ENCODE data around the gene SLC38A7. TPM values are rescaled to one million over a fixed set of nuclear protein-coding genes. Genes with fewer than 3 reads are reported as not detected.

SLC38A7 gene
- total RNA-seq, 1 experiment from 2014 or later: 26.6 TPM

DNA sequence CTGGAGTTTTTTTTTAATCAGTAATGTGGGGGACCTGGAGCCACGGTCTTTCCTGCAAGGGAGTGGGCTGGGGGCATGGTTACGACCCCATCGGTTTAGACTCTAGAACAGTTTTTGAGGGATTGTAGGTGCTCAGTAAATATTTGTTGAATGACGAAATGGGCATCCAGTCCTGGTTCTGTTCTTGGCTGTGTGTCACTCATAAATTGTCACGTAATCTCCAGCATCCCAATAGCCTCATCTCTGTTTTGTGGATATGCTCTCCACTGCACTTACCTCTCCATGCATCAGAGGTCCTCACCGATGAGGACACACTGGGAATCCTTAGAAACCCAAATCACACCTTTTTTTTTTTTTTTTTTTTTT is 497 bp upstream of the SLC38A7 start:
- Mint-ChIP-seq H3K9me3 (no peaks in the 10 kb centered on the region), H3K4me3 (peak overlapping the region; percentile 93 to 95), H3K27ac (no peak overlapping the region; a peak in 1 of 7 replicates), H3K4me1 (peaks cover 11 to 13% of the 10 kb centered on the region in 2 experiments), H3K27me3 (ENCODE audit: low read depth) (peaks cover 9% of the 10 kb centered on the region), H3K36me3 (ENCODE audit: insufficient read depth in 1 of 3, low read depth in 3 of 3) (peaks cover 0 to 11% (median 5%) of the 10 kb centered on the region in 3 experiments; a peak in 4 of 7 replicates)
- Histone ChIP-seq H3K4me2 (ENCODE audit: insufficient read depth, insufficient read length, low read length) (peak overlapping the region; percentile 92), H4K20me1 (ENCODE audit: control insufficient read depth, insufficient read depth, insufficient read length) (no peaks in the 10 kb centered on the region), H3K79me1 (ENCODE audit: insufficient read depth, low read depth, low read length, poor library complexity, severe bottlenecking) (no peaks in the 10 kb centered on the region), H4K5ac (ENCODE audit: insufficient read length, low read depth, low read length) (no peak overlapping the region), H3K79me2 (ENCODE audit: insufficient read depth, low read length) (no peaks in the 10 kb centered on the region), H2BK12ac (ENCODE audit: insufficient read length, low read depth, low read length) (no peak overlapping the region), H3K9ac (ENCODE audit: extremely low read depth, insufficient read length, low read length) (no peak overlapping the region), H3K4ac (ENCODE audit: low read depth, low read length) (no peak overlapping the region), H3K27me3 (ENCODE audit: insufficient read depth, low read length) (no peaks in the 10 kb centered on the region), H3K18ac (ENCODE audit: insufficient read length, low read depth, low read length) (no peak overlapping the region), H3T11ph (ENCODE audit: low read length) (no peak overlapping the region), H3K23ac (ENCODE audit: insufficient read length, low read depth, low read length) (no peak overlapping the region), H3K9me3 (ENCODE audit: control insufficient read depth, low read depth, low read length) (no peaks in the 10 kb centered on the region), H4K8ac (replicated peaks; ENCODE audit: insufficient read length, low read depth, low read length) (no peak overlapping the region), H3K56ac (ENCODE audit: insufficient read length, low read depth, low read length) (no peak overlapping the region), H4K91ac (ENCODE audit: insufficient read length, low read depth, low read length) (no peak overlapping the region), H3K14ac (ENCODE audit: insufficient read depth, low read length) (no peak overlapping the region), H2BK5ac (ENCODE audit: insufficient read length, low read length) (no peak overlapping the region), H2BK20ac (ENCODE audit: low read depth, low read length, poor library complexity, severe bottlenecking) (no peak overlapping the region), H3K4me1 (ENCODE audit: insufficient read depth, low read length) (no peaks in the 10 kb centered on the region; the same call in 1 of the 2 replicates), H3K23me2 (ENCODE audit: insufficient read length, low read depth, low read length, poor library complexity, severe bottlenecking) (peaks cover 6% of the 10 kb centered on the region), H3K27ac (ENCODE audit: insufficient read length, low read depth, low read length) (no peak overlapping the region), H2BK120ac (ENCODE audit: low read depth, low read length, poor library complexity, severe bottlenecking) (no peak overlapping the region), H2BK15ac (ENCODE audit: low read depth, low read length) (no peak overlapping the region), H2AK5ac (ENCODE audit: insufficient read length, low read length) (no peak overlapping the region), H2AFZ (ENCODE audit: low read length) (peak overlapping the region; percentile 24)
- DNase-seq: no peak
- no CpG with 5 or more reads among the region's 6 CpGs for WGBS (ENCODE audit: extremely low coverage, insufficient read length, low lambda C conversion rate)
- no peak for TF ChIP-seq CTCF (conservative IDR thresholded peaks at IDR 0.05)
